ENCODE data around the gene STN1. TPM values are rescaled to one million over a fixed set of nuclear protein-coding genes. Genes with fewer than 3 reads are reported as not detected.

The STN1 gene
- total RNA-seq, 1 donor from 2014 or later: 57.1 TPM

GRCh38 chr10:103837370-103838069 is 80.5 kb downstream of the STN1 start:
- no peak for TF ChIP-seq CTCF (IDR thresholded peaks at IDR 0.05; ENCODE audit: partially characterized antibody, unreplicated experiment)
- H3K9me3 Mint-ChIP-seq (ENCODE audit: unreplicated experiment): no peaks in the 10 kb centered on the region
- H3K4me3 Mint-ChIP-seq (ENCODE audit: unreplicated experiment): no peak overlapping the region
- peaks cover 6% of the 10 kb centered on the region for H3K27me3 Mint-ChIP-seq (ENCODE audit: unreplicated experiment)
- no peak overlapping the region for H3K27ac Mint-ChIP-seq (ENCODE audit: unreplicated experiment)
- no peaks in the 10 kb centered on the region for H3K36me3 Mint-ChIP-seq (ENCODE audit: unreplicated experiment)
- peaks cover 11% of the 10 kb centered on the region for H3K4me1 Mint-ChIP-seq (ENCODE audit: low read depth, unreplicated experiment)
- no peak for DNase-seq

- TF ChIP-seq CTCF (IDR thresholded peaks at IDR 0.05; ENCODE audit: partially characterized antibody, unreplicated experiment): no peak
- H3K4me1 Mint-ChIP-seq (ENCODE audit: low read depth, unreplicated experiment): peaks cover 12% of the 10 kb centered on the region
- no peaks in the 10 kb centered on the region for H3K9me3 Mint-ChIP-seq (ENCODE audit: unreplicated experiment)
- no peak overlapping the region for H3K27ac Mint-ChIP-seq (ENCODE audit: unreplicated experiment)
- H3K36me3 Mint-ChIP-seq (ENCODE audit: unreplicated experiment): no peaks in the 10 kb centered on the region
- no peak overlapping the region for H3K4me3 Mint-ChIP-seq (ENCODE audit: unreplicated experiment)
- peaks cover 6% of the 10 kb centered on the region for H3K27me3 Mint-ChIP-seq (ENCODE audit: unreplicated experiment)
- no peak for DNase-seq
Measured at GRCh38 chr10:103836861-103837260, 81.1 kb downstream of the STN1 start.

- H3K9me3 Mint-ChIP-seq (ENCODE audit: unreplicated experiment): no peaks in the 10 kb centered on the region
- DNase-seq: no peak
- no peaks in the 10 kb centered on the region for H3K36me3 Mint-ChIP-seq (ENCODE audit: unreplicated experiment)
- no peak overlapping the region for H3K4me3 Mint-ChIP-seq (ENCODE audit: unreplicated experiment)
- TF ChIP-seq CTCF (IDR thresholded peaks at IDR 0.05; ENCODE audit: partially characterized antibody, unreplicated experiment): no peak
- peaks cover 4% of the 10 kb centered on the region for H3K27me3 Mint-ChIP-seq (ENCODE audit: unreplicated experiment)
- peaks cover 15% of the 10 kb centered on the region for H3K4me1 Mint-ChIP-seq (ENCODE audit: low read depth, unreplicated experiment)
- no peak overlapping the region for H3K27ac Mint-ChIP-seq (ENCODE audit: unreplicated experiment)
Measured at GRCh38 chr10:103836273-103836672, 81.7 kb downstream of the STN1 start.

DNA sequence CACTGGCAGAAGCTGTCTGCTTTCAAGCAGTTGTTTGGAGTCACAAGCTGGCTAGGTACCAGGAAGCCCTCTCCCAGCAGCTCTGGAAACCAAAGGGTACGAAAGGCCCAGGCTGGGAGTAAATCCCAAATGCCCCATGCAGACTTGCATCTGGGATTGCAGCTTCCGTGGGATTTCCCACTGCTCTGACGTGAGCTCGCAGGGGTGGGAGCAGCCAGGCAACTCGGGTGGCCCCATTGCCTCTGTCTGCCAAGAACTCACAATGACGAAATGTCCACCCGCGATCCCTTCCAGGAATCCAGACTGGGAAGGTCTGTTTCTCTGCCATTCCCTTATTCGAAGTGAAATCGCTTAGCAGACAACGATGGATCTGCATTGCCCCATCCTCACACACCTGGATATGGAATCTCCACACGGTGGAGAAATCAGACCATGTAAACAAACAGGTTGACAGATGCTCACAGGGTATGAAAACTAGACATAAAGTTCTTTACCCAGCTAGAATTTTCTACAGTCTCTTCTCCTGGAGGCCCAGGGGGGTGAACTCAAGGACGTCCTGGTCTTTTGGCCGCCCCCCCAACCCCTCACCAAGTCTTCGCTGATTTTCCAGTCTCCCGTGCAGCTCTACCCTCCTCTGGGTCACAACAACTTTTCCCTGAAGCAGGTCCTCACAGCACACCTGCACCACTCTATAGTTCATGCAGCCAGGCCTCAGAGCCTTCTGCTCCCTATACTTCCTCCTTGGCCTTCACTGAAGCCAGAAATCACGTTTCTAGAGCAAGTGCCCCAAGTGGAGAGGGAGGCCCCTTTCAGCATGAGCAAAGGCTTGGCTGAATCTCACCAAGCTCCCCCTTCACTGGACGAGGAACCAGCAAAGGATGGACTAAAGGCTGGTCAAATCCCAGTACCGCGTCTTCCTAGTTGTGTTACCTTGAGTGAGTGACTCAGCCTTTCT is 82.6 kb downstream of the STN1 start:
- no peak for TF ChIP-seq CTCF (IDR thresholded peaks at IDR 0.05; ENCODE audit: partially characterized antibody, unreplicated experiment)
- Mint-ChIP-seq H3K4me1 (ENCODE audit: low read depth, unreplicated experiment) (peaks cover 16% of the 10 kb centered on the region), H3K27ac (ENCODE audit: unreplicated experiment) (no peak overlapping the region), H3K4me3 (ENCODE audit: unreplicated experiment) (no peak overlapping the region), H3K9me3 (ENCODE audit: unreplicated experiment) (no peaks in the 10 kb centered on the region), H3K27me3 (ENCODE audit: unreplicated experiment) (peaks cover 4% of the 10 kb centered on the region), H3K36me3 (ENCODE audit: unreplicated experiment) (no peaks in the 10 kb centered on the region)
- DNase-seq: no peak

Measured in glutamatergic neuron (in vitro differentiated cells).